HepG2 (cell line): Measurements from ENCODE around the gene AGRP. TPM values are rescaled to one million over a fixed set of nuclear protein-coding genes. Genes with fewer than 3 reads are reported as not detected.
A peak's percentile ranks its signal among the peaks of the same experiment; 100 is the strongest.

ENCODE experiments used
- DPF2 ChIP-seq: sonication (generic); formaldehyde crosslinking; IDR thresholded peaks from 2 replicates; pipeline ENCODE4 v1.4.0; 2020; ENCODE audit warnings: mild to moderate bottlenecking, low read depth, missing genetic modification reagents, borderline replicate concordance
- RFX1 ChIP-seq: fragments of 450-650 bp; IDR thresholded peaks from 2 replicates; pipeline ENCODE4 v1.6.1; 2017
- SP140L ChIP-seq: sonication (generic); formaldehyde crosslinking; IDR thresholded peaks from 2 replicates; pipeline ENCODE4 v1.4.0; 2020; ENCODE audit warnings: missing genetic modification reagents, borderline replicate concordance
- ZNF10 ChIP-seq: sonication (generic); formaldehyde crosslinking; IDR thresholded peaks from 2 replicates; pipeline ENCODE4 v1.4.0; 2020; ENCODE audit warnings: mild to moderate bottlenecking, low read depth, missing genetic modification reagents, borderline replicate concordance
- ZNF274 ChIP-seq: sonication (generic); formaldehyde crosslinking; IDR thresholded peaks from 2 replicates; pipeline ENCODE4 v1.5.1; 2020; ENCODE audit warnings: mild to moderate bottlenecking, missing genetic modification reagents
- ZNF407 ChIP-seq: sonication (generic); formaldehyde crosslinking; IDR thresholded peaks from one replicate; pipeline ENCODE4 v1.5.1; 2020; ENCODE audit warnings: mild to moderate bottlenecking, missing genetic modification reagents; ENCODE audit errors: not compliant biosample characterization
- polyA plus RNA-seq, 8 experiments: library from polyadenylated mRNA; depleted of rRNA in 3 of 8; stranded (reverse) in 7 of 8; unstranded in 1 of 8; fragments of >200 nt; fragmentation: Illumina TruSeq in 4 of 8; extraction: Trizol in 4 of 8; gene quantifications; 2 replicates each; pipeline versions ENCODE4 v1.2.1 to v1.2.3, GENCODE V29; 2011 to 2016; ENCODE audit warnings: low read depth in 4 of 8, missing spikeins in 1 of 8, mixed read lengths in 1 of 8; ENCODE audit not compliant: insufficient read depth in 1 of 8
- total RNA-seq, 5 experiments: library from RNA; depleted of rRNA; stranded (reverse); fragments of >200 nt; fragmentation: Illumina TruSeq; extraction: Trizol; gene quantifications; 2 replicates each; pipeline ENCODE4 v1.2.3, GENCODE V29; 2016; ENCODE audit warnings: low read depth in 1 of 5
- TF ChIP-seq, protein P1 (sequence below): sonication (generic); formaldehyde crosslinking; IDR thresholded peaks from 2 replicates; pipeline ENCODE4 v1.4.0; 2020; ENCODE audit warnings: missing genetic modification reagents

Gene AGRP
- total and polyA plus RNA-seq, 2 of the 13 experiments (the other 11 are each of a cell fraction or from before 2014, with no cell fraction given) = not detected

DNA sequence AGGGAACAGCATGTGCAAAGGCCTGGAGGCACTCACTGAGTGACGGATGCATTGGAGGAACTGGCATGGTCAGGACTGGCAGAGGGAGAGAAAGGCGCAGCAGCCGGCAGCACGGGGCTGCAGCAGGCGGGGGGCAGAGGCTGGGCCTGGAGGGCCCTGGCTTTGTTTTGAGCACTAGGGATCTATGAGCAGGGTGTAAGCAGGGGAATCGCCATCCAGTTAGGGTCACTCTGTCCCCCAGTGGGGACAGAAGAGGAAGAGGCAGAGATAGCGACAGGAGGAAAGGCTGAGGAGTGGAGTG is 38.3 kb downstream of the AGRP start (continued):
- peak; percentile 5 for TF ChIP-seq ZNF407 (CRISPR knock-in tag)
- no peak for TF ChIP-seq RFX1
- TF ChIP-seq ZNF10 = no peak
- TF ChIP-seq, protein P1, sequence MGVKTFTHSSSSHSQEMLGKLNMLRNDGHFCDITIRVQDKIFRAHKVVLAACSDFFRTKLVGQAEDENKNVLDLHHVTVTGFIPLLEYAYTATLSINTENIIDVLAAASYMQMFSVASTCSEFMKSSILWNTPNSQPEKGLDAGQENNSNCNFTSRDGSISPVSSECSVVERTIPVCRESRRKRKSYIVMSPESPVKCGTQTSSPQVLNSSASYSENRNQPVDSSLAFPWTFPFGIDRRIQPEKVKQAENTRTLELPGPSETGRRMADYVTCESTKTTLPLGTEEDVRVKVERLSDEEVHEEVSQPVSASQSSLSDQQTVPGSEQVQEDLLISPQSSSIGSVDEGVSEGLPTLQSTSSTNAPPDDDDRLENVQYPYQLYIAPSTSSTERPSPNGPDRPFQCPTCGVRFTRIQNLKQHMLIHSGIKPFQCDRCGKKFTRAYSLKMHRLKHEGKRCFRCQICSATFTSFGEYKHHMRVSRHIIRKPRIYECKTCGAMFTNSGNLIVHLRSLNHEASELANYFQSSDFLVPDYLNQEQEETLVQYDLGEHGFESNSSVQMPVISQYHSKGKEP (CRISPR knock-in tag) = no peak
- no peak for TF ChIP-seq DPF2 (CRISPR knock-in tag)
- no peak for TF ChIP-seq SP140L (CRISPR knock-in tag)
- TF ChIP-seq ZNF274 (CRISPR knock-in tag) = no peak
